ENCODE results near the gene ZNF274.
A peak's percentile ranks its signal among the peaks of the same experiment; 100 is the strongest.

ZNF274 gene

GRCh38 chr19:58170860-58171259 is 12.0 kb upstream of the ZNF274 start:
- no peaks in the 10 kb centered on the region for H3K4me1 Mint-ChIP-seq
- no peak overlapping the region for H3K27ac Mint-ChIP-seq
- TF ChIP-seq CTCF (IDR thresholded peaks at IDR 0.05; ENCODE audit: unreplicated experiment in 3 of 3): no peak
- H3K4me3 Mint-ChIP-seq: no peak overlapping the region
- H3K27me3 Mint-ChIP-seq (ENCODE audit: low read depth): no peaks in the 10 kb centered on the region
- peaks cover 58% of the 10 kb centered on the region for H3K9me3 Mint-ChIP-seq
- peaks cover 13% of the 10 kb centered on the region for H3K36me3 Mint-ChIP-seq (ENCODE audit: low read depth)

- H3K9me3 Mint-ChIP-seq: peaks cover 70% of the 10 kb centered on the region
- H3K27me3 Mint-ChIP-seq (ENCODE audit: low read depth): no peaks in the 10 kb centered on the region
- no peaks in the 10 kb centered on the region for H3K4me1 Mint-ChIP-seq
- peak overlapping the region; percentile 95 to 100 (median 98) for H3K27ac Mint-ChIP-seq
- H3K36me3 Mint-ChIP-seq (ENCODE audit: low read depth): peaks cover 94% of the 10 kb centered on the region
- H3K4me3 Mint-ChIP-seq: peak overlapping the region; percentile 94 to 99 (median 96)
- TF ChIP-seq CTCF (IDR thresholded peaks at IDR 0.05; ENCODE audit: unreplicated experiment in 3 of 3): peak in 1 of 3 experiments; percentile 27
Observed at GRCh38 chr19:58181902-58182576, 822 bp upstream of the ZNF274 start.

DNA sequence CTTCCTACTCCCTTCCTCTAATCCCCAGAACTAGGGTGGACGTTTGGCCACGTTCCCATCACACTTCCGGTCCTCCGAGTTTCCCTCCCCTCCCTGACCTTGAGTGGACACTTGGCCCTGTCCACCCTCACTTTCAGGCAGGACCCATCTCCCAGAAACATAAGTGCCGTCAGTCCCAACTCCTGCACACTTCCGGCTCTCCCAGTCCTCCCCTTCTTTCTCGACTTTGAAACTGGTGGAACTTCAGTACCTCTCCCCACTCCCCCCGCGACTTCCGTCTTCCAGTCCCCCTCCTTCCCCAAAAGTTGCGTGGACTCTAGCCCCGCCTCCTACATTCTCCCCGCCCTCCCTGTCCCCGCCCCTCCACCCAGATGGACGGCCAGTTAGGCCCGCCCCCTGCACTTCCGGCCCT is 278 bp upstream of the ZNF274 start:
- Mint-ChIP-seq H3K27ac (peak overlapping the region; percentile 95 to 100 (median 98)), H3K4me1 (no peaks in the 10 kb centered on the region), H3K9me3 (peaks cover 69% of the 10 kb centered on the region), H3K27me3 (ENCODE audit: low read depth) (no peaks in the 10 kb centered on the region), H3K4me3 (peak overlapping the region; percentile 94 to 99 (median 96)), H3K36me3 (ENCODE audit: low read depth) (peaks cover 94% of the 10 kb centered on the region)
- TF ChIP-seq CTCF (IDR thresholded peaks at IDR 0.05; ENCODE audit: unreplicated experiment in 3 of 3): no peak

- no peaks in the 10 kb centered on the region for H3K4me1 Mint-ChIP-seq
- H3K27me3 Mint-ChIP-seq (ENCODE audit: low read depth): no peaks in the 10 kb centered on the region
- peak overlapping the region; percentile 94 to 99 (median 96) for H3K4me3 Mint-ChIP-seq
Observed at GRCh38 chr19:58183817-58184215, 955 bp downstream of the ZNF274 start.

GRCh38 chr19:58196901-58197616 is 14.2 kb downstream of the ZNF274 start:
- no peak overlapping the region for H3K4me3 Mint-ChIP-seq
- no peak overlapping the region for H3K27ac Mint-ChIP-seq
- H3K36me3 Mint-ChIP-seq (ENCODE audit: low read depth): peaks cover 98% of the 10 kb centered on the region
- H3K27me3 Mint-ChIP-seq (ENCODE audit: low read depth): peaks cover 3% of the 10 kb centered on the region
- H3K4me1 Mint-ChIP-seq: no peaks in the 10 kb centered on the region
- H3K9me3 Mint-ChIP-seq: peaks cover 82% of the 10 kb centered on the region
- TF ChIP-seq CTCF (IDR thresholded peaks at IDR 0.05; ENCODE audit: unreplicated experiment in 3 of 3): no peak

More at GRCh38 chr19:58183817-58184215, 955 bp downstream of the ZNF274 start:
- Mint-ChIP-seq H3K36me3 (ENCODE audit: low read depth) (peaks cover 93% of the 10 kb centered on the region), H3K27ac (peak overlapping the region; percentile 95 to 100 (median 98)), H3K9me3 (peaks cover 69% of the 10 kb centered on the region)
- TF ChIP-seq CTCF (IDR thresholded peaks at IDR 0.05; ENCODE audit: unreplicated experiment in 3 of 3): no peak
